ENCODE results near the gene NPAP1.

DNA sequence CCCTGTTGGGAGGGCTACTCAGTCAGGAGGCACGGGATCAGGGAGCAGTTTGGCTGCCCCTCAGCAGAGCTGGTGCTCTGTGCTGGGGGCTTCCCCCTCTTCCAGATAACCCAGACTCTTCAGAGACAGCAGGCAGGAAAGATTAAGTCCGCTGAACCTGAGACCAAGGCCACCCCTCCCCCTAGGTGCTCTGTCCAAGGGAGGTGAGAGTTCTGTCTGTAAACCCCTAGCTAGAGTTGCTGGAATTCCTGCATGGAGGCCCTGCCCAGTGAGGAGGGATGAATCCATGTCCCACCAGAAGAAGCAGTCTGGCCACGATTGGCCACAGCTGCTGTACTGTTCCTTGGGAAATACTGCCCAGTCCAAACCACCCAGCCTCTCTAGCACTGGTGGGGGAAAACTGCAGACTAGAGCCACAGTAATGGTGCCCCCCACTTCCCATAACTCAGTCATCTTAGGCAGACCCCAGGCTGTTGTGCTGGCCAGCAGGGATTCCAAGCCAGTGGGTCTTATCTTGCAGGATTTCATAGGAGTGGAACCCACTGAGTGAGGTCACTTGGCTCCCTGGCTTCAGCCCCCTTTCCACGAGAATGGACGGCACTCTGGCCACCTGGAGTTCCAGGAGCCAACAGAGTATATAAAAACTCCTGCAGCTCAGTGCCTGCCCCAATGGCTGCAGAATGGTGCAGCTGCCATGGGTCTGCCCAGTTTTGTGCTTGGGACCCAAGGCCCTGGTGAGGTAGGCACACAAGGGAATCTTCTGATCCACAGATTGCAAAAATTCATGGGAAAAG is 42.9 kb downstream of the NPAP1 start:
- TF ChIP-seq, protein P1, sequence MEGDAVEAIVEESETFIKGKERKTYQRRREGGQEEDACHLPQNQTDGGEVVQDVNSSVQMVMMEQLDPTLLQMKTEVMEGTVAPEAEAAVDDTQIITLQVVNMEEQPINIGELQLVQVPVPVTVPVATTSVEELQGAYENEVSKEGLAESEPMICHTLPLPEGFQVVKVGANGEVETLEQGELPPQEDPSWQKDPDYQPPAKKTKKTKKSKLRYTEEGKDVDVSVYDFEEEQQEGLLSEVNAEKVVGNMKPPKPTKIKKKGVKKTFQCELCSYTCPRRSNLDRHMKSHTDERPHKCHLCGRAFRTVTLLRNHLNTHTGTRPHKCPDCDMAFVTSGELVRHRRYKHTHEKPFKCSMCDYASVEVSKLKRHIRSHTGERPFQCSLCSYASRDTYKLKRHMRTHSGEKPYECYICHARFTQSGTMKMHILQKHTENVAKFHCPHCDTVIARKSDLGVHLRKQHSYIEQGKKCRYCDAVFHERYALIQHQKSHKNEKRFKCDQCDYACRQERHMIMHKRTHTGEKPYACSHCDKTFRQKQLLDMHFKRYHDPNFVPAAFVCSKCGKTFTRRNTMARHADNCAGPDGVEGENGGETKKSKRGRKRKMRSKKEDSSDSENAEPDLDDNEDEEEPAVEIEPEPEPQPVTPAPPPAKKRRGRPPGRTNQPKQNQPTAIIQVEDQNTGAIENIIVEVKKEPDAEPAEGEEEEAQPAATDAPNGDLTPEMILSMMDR (IDR thresholded peaks at IDR 0.05 in 8 of 11, conservative IDR thresholded peaks at IDR 0.05 in 3 of 11): no peak
- TF ChIP-seq POLR2A (IDR thresholded peaks at IDR 0.05): no peak

Measured in spleen (tissue), 7 donors.